Stimulated activated CD4-positive, alpha-beta T cell treated with anti-CD3 and anti-CD28 coated beads, Interleukin-2, amount 100 ng/mL, for 24 hours (primary cell): ENCODE data around the gene GNPDA1.

Source experiments
- DNase-seq, 2 donors: peaks; one replicate each; pipeline ENCODE4 v3.0.0-alpha.2; 2020

Gene GNPDA1

DNA sequence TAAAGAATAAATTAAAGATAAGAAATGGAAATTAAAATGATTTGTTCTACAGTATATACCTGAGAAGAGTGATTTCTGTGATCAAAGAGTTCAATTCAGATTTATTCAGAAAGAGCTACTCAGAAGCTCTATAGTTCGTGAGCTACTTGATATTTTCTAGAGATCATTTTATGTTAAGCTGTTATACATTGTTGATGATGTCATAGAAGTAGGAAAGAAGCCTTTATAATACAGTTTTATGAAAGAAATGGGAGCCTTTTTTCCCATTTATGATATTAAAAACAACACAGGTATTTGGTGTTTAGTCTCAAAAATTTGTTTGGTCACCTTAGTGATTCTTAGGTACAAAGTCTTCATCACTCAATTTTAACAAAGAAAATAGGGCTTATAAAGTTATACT lies 23.1 kb downstream of the GNPDA1 start:
- no peak for DNase-seq

DNA sequence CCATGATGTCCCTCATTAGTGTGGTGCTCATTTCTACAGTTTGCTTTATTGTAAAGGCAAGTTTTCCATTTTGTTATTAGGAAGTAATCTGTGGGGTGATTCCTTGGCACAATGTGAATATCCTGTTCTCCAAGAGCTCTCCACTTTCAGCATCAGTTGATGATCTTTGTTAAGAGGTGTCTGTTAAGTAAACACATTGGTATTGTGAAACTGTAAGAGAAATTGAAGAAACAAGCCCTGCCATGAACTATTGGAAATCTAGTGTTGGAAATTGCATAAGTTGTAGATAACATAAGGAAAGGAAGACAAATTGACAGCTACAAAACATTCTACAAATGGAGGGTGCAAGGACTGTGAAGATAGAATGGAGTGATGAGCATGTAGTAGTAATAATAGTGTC lies 26.8 kb downstream of the GNPDA1 start:
- no peak for DNase-seq

DNA sequence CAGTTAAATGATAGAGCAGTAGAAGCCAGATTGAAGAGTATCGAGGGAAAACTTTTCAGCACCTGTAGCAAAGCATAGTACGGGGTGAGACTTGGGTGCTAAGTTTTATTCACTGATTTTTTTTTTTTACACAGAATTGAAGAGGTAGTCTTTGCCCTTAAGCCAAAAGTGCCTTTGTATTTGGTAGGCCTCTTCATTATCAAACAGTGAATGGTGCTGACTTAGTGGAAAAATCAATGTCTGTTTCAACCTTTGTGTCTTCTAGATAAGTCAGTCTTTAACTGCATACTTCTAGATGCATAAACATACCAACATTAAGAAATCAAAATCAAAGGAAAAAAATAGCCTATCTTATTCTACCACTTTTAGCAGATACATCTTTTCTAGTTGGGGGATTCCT lies 30.2 kb downstream of the GNPDA1 start:
- DNase-seq: no peak

DNA sequence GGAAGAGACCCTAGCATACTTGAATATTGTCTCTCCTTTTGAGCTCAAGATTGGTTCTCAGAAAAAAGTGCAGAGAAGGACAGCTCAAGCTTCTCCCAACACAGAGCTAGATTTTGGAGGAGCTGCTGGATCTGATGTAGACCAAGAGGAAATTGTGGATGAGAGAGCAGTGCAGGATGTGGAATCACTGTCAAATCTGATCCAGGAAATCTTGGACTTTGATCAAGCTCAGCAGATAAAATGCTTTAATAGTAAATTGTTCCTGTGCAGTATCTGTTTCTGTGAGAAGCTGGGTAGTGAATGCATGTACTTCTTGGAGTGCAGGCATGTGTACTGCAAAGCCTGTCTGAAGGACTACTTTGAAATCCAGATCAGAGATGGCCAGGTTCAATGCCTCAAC lies 34.4 kb downstream of the GNPDA1 start:
- no peak for DNase-seq

DNA sequence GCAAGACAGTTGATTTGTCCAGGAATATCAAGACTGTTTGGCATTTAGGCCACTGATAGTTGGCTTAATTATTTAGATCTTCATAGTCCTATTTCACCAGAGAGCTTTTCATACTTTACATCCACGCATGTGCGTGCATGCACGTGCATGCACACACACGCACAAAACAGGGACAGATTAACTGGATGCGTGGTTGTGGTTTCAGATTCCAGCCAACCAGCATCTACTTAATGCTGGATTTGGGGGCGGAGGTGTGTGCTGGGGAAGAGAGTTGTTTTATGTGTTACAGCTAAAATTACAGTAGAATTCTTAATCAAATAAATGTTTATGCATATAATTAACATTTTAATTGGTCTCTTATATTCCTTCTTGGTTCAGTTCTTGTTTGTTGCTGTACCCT lies 36.7 kb downstream of the GNPDA1 start:
- DNase-seq: no peak

DNA sequence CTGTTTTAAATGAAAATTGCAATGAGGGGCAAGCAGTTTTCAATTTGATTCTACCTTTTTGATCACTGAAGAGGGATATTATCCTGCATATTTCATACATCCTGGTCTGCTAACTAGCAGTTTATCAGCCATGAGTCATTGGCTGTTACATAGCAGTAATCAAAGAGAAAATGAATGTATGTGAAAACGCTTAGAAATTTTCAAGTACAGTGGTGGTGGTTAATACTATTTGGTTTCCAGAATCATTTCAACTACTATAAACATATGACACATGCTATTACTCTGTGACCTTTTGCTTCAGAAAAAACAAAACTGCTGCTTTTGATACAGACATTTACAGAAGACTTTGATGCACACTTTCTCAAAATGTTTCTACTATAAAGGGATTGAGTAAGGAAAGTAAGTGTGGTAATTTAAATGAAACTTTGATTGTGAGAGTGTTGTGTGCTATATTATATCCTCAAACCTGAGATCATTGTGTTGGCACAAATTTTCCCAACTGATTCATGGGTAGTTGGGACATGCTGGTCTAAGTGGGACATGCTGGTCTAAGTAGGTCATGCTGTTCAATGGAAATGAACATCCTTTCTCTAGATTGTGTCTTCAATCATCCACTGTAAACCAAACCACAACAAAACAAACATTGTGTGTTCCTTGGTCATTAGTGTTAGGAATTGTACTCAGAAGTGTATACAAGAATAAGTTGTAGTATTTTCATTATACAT lies 38.8 kb downstream of the GNPDA1 start:
- no peak for DNase-seq

DNA sequence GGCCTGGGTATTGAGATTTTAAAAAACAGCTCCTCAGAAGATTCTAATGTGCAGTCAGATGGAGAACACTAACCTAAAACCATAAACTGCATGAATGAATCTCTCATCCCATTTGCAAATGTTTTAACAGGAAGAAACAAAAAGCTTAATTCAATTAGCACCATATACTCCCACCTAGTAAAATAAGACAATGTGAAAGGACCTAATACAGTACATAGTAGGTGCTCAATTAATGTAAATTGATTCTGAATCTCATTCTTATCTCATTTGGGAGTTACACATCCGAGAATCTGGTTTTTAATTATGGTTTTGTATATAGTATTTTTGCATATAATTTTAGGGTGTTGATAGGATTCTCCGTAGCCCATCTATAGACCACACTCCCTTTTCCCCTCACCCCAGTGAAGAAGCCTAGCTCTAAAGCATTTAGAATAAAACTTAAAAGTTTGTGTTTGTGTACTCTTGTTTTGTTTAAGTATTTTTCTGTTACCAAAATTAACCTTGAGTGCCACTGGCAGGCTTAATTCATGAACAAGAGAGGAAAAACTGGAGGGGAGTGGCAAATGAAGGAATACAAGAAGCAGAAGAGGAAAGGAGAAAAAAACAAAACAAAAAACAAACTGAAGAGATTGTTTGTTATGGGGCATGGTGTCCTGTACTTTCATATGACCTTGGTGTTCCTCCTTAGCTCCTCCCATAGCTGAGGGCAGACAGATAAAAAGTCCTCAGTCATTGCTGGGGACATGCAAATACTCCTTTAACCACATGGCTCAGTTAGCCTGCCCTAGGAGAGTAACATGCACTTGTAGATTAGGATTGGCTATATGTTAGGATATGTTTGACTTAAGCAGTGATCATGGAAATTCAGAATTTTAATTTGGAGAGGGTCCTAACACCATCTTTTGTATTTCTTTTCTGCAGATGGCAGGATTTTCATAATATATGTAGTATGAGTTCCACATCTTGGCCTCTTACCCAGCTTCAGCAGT lies 42.8 kb downstream of the GNPDA1 start:
- DNase-seq: no peak

DNA sequence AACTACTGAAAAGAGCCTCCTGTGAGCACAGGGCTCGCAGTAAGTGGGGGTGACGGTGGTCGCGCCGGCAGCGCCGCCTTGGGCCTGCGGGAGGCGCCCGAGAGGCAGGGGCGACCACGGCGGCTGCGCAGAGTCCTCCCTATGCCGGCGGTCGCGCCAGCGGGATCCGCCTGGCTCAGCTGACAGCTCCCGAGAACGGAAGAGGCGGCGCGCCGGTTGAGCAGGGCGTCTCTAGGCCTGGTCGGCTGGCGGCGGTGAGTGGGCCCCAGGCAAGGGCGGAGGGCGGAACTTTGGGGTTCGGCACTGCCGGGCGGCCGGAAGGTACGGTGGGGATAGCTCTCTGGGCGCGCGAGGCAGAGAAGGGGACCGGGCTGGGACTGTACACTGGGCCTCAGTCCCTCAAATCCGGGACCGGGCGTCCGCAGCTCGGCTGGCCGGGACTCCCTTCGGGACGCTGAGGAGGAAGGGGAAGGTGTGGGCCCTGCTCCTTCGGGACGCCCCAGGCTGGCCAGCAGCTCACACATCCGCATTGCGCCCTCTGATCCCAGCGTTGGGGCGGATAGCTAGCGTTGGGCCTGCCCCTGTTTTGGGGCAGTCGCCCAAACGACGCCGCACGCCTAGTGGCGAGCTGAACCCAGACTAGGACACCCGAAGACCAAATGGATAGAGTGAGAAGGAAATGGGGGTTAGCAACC lies 43.8 kb downstream of the GNPDA1 start, which contains the start of gene RNF14:
Gene RNF14, plus strand, starts transcription at position 192 of the 695 bp plus-strand sequence. CDS start 4,484 bp downstream, outside the sequence.
- DNase-seq: peak; percentile 93 to 95

DNA sequence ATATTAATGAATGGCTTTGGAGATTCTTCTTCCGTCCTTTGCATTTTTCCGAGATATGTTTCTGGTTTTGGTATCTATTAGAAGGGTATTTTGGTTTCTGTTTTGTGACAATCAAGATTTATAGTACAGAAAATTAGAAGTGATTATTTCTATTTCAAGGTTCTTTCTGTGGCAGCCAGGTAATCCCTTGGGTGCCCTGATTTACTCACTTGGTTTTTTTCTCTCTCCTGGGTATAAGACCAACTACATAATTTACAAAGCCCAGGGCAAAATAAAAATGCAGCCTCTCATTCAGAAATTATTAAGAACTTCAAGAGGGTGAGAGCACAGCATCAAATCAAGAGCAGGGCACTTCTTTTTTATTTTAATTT lies 45.9 kb downstream of the GNPDA1 start:
- no peak for DNase-seq

DNA sequence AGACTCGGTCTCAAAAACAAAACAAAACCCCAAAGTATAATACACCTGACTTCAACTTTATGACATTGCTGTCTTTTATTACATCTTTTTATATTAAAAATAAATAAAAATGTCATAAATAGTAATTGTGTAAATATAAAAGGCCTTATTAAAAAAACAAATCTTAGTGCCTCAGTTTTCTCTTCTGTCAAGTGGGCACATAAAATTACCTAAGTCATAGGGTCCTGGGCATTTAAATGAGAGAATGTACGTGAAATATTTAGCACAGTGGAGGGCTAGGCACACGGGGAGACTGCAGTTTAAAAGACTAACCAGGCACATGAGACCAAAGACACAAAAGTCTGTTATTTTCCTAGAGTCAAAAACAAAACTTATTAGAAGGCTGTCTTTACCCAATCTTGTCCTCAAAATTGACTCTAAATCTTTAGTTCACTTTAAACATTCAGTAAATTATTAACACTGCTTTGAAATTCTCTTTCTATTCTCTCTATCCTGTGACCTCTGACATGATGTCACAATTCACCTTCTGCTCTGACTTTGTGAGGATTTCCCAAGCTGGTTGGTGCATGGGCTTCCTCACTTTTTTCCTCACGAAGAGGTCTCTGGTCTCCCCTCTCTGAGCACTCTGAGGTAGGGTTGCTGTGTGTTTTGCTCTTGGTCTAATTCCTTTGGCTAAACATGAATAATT lies 46.4 kb downstream of the GNPDA1 start:
- no peak for DNase-seq

DNA sequence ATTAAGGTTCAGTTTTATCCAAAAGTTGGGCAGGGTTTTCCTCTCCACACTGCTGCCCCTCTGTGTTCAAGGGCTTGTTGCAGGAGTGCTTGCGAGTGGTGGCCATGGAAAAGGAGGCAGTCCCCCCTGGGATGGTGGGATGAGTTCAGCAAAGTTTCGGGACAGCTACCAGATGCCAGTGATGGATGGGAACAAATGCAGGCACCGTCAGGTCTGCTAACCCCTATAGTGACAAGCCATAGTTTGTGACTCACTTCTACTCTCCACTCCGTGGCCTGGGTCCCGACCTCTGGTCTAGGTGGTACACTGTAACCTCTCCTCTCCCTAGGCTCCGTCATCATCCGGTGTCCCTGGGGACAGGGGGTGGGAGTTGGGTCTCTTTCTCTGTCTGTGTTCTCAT lies 47.8 kb downstream of the GNPDA1 start:
- DNase-seq: no peak

DNA sequence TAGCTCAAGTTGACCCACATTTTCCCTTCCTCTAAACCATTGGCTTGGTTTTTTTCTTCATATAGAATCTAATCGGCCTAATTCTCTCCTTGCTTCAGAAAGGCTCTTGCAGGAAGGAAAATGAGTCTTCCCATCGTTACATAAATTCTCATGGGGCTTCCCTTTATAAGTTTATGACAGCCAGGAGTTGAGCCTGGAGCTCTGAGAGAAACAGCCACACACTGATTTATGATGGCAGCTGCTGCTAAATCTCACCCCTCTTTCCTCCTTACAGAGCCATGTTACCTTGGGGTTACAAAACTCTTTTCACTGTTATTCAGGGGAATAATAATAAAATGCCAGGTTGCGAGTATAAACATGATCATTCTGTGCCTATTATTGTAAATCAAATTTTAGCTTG lies 49.1 kb downstream of the GNPDA1 start:
- no peak for DNase-seq

DNA sequence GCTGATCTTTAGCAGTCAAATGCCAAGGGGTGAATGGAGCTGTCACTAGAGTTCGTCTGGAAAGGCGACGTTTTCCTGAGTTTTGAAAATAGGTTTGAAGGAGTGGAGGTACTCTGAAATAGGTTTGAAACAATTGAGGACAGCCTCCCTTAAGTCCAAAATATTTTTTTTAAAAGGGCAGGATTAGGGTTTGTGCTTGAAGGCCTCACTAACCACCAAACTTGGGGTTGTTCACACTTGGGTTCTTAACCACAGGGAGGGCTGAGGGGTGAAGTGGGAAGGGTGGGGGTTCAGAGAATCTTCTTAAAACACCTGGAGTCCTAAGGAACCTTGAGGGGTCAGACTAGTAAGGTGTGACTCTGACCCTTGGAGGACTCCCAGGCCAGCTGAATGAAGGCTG lies 51.4 kb downstream of the GNPDA1 start:
- DNase-seq: no peak

DNA sequence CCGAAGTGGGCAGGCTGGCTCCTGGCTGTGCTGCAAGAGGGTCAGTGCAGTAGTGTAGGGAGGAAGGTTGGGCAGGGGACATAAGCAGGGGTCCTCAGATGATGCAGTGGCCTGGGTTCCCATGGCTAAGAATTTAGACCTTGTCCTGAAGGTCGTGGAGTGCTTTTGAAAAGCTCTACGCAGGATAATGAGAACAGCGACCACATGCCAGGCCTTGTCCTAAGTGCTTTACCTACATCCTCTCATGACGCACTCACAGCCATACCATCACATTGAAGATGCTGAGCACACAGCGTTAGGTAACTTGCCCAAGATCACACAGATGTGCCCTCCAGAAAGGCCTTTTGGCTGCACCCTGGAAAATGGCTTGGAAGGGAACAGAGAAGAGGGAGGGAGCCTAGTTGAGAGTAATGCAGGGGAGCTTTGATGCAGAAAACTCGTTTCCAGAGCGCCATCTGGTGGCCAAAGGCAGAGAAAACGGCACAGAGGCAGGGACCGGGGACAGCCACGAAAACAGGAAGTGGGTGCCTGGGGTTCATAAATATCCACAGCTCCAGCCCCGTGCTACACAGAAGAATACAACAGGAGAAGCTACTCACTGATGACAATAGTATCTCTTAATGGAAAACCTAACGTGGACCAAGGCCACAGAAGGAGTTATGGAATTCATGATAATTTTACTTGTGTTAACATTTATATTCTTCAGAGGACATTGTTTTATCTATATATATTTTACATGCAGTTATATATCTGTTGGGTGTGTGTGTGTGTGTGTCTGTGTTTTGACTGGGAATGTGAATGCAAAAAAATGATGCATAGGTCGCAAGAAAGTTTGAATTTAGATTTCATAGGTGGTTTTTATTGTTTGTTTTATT lies 52.1 kb downstream of the GNPDA1 start:
- DNase-seq: peak; percentile 92 to 93

DNA sequence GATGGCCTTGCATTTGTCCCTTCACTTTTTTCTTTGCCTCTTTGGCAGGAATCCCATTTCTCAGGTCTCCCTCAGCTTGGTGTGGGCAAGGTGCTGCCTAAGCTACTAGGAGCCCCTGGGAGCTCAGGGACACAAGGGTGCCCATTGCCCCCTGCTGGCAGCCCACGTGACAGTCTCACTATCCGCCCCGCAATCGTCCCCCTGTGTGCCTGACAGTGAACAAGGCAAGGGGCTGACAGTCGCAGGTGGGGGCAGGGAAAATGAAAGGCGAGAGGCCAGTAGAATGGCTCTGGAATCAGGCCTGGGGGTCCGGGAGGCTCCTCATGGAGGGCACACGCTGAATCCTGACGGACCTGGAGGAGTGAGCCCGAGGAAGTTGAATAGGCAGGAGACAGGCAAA lies 52.8 kb downstream of the GNPDA1 start:
- DNase-seq: peak in 1 of 2 donors; percentile 38

DNA sequence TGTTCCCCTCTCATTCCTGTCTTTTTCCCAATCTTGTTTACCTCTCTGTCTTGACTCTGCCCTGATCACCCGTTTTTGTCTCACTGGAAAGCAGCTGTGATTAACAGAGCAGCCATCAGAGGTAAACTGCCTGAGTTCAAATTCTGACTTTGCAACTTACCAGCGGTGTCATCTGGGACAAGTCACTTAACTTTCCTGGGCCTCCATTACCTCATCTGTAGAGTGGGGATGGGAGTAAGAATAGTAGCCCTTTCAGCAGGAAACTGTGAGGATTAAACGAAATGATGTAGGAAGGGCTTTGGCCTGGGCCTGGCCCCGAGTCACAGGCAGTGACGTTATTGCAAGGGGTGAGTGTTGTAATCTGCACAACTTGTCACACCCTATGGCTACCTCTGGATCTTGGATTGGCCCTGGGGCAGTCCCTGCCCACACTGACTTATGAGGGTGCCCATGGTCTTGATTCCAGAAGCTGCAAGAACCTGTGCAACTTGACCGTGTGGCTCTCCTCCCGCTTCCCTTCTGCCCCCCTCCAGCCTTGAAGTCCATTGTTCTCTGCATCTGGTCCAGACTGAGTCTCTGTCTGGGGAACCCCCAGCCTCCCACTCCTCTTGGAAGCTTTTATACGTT lies 54.2 kb downstream of the GNPDA1 start:
- DNase-seq: no peak

DNA sequence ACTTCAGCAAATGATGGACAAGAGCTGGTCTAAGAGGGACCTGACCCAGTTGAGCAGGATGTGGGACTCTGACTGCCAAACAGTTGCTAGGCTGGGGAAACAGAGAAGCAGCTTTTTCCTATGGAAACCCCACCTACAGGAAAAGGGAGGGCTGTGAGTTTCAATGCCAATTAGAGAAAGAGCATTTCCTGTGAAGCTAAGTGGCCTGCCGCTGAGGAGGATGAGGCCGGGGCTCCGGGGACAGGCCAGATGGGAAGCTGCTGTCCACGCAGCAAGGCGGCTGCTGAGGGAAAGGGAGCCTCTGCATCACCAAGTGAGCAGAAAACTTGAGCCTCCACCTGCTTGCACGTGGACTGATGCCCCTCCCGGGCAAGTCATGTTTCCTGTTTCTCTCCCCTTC lies 54.7 kb downstream of the GNPDA1 start, which contains the start of gene PCDH12:
Gene PCDH12, minus strand, starts transcription at position 90 of the 400 bp plus-strand sequence. CDS start 351 bp downstream, outside the sequence.
- DNase-seq: peak in 1 of 2 donors; percentile 28

DNA sequence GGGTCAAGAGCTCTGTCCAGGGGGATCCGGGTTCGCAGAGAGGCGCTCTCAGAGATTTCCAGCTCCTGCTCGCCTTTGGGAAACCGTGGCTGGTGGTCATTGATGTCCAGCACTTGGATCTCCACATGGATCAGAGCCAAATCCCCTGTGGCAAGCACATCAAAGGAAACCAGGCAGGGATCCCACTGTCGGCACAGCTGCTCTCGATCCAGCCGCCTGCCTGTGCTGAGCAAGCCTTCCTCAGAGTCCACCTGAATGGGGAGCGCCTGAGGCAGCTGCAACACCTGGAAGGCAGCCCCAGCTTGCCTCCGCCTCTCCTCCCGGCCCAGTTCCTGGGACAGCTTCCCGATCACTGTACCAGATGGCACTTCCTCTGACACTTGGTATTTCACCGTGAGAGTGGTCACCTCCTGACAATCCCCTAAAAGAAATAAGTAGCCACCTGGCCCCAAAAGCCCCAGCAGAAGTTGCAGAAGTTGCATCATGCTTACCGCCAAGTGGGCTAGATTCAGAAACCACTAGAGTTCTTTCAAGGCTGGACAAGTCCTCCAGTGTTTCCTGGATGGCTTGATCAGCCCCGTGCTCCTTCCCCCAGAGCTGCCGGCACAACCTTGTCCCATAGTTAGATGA lies 55.3 kb downstream of the GNPDA1 start:
- no peak for DNase-seq

DNA sequence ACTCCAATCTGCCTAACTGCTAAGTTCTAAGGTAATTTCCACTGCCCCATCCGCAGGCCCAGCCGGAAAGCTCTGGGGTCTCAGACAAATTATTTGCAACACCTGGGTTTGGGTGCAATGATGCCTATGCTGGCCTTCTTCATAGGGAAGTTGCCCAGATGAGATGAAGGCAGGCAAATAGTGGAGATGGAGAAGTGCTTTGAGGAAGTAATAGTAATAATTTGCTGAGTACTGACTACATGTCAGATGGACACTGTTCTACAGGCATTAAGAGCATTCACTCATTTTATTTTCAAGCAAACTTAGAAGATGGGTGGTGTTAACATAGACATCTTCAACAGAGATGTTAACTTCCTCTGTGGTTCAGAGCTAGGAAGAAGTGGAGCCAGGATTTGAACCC lies 58.6 kb downstream of the GNPDA1 start:
- no peak for DNase-seq

DNA sequence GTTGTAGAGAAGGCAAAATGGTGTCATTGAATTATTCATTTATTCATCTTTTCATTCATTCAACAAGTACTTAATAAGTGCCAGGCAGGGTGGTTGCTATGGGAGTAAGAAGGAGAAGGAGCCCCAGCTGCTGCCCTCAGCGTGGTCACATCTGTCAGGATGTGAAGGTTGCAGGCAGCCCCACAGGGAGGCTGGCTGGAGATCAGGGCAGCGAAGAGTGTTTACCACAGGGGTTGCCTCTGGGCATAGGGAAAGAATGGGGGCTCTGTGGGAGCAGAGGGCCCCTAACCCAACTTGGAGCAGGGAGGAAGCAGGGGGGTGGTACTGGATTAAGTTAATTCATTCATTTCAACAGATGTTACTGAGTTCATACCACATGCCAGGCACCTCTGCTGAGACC lies 60.8 kb downstream of the GNPDA1 start:
- DNase-seq: no peak
